ENCODE data around the gene WDR5B.

The WDR5B gene

GRCh38 chr3:122427857-122428471 lies 12.1 kb upstream of the WDR5B start:
- no peak overlapping the region for H3K4me3 ChIP-seq (replicated peaks in 1 of 2; ENCODE audit: low read depth in 2 of 2, low read length in 2 of 2)
- TF ChIP-seq CTCF (IDR thresholded peaks at IDR 0.05; ENCODE audit: low read depth, low read length) = no peak
- peak in 1 of 2 donors; percentile 11 for DNase-seq (ENCODE audit: low read depth in 2 of 2)

GRCh38 chr3:122421836-122422235 lies 6.0 kb upstream of the WDR5B start:
- TF ChIP-seq CTCF (IDR thresholded peaks at IDR 0.05; ENCODE audit: low read depth, low read length) = no peak
- no peak overlapping the region for H3K4me3 ChIP-seq (replicated peaks in 1 of 2; ENCODE audit: low read depth in 2 of 2, low read length in 2 of 2)
- no peak for DNase-seq (ENCODE audit: low read depth in 2 of 2)

DNA sequence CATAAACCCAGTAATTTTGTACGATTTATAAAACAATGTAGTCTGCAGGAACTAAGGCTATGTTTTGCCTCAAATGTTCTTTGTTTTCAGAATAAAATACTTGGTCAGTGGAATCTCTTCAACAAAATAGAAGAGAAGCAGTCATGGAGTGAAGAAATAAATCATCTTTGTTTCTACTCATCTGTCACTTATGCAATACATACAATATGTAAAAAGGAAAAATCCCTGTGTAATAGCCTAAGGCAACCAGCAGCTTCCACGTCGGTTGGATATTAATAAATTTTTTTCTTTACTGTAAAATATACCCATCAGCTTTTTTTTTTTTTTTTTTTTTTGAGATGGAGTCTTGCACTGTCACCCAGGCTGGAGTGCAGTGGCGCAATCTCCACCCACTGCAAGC lies 5.2 kb upstream of the WDR5B start:
- DNase-seq (ENCODE audit: low read depth in 2 of 2) = no peak
- no peak overlapping the region for H3K4me3 ChIP-seq (replicated peaks in 1 of 2; ENCODE audit: low read depth in 2 of 2, low read length in 2 of 2)
- no peak for TF ChIP-seq CTCF (IDR thresholded peaks at IDR 0.05; ENCODE audit: low read depth, low read length)

DNA sequence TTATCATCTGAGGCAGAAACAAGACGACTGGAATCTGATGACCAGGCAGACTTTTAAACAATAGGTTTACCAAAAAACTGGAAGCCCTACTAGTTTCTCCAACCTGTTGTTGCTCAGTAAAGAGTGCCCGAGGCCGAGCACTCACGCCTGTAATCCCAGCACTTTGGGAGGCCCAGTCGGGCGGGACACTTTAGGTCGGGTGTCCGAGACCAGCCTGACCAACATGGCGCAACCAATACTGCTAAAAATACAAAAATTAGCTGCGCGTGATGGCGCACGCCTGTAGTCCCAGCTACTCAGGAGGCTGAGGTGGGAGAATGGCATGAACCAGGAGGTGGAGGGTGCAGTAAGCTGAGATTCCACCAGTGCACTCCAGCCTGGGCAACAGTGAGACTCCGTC lies 1.1 kb upstream of the WDR5B start:
- DNase-seq (ENCODE audit: low read depth in 2 of 2) = no peak
- peak overlapping the region; percentile 84 to 85 for H3K4me3 ChIP-seq (replicated peaks in 1 of 2; ENCODE audit: low read depth in 2 of 2, low read length in 2 of 2)
- TF ChIP-seq CTCF (IDR thresholded peaks at IDR 0.05; ENCODE audit: low read depth, low read length) = no peak

DNA sequence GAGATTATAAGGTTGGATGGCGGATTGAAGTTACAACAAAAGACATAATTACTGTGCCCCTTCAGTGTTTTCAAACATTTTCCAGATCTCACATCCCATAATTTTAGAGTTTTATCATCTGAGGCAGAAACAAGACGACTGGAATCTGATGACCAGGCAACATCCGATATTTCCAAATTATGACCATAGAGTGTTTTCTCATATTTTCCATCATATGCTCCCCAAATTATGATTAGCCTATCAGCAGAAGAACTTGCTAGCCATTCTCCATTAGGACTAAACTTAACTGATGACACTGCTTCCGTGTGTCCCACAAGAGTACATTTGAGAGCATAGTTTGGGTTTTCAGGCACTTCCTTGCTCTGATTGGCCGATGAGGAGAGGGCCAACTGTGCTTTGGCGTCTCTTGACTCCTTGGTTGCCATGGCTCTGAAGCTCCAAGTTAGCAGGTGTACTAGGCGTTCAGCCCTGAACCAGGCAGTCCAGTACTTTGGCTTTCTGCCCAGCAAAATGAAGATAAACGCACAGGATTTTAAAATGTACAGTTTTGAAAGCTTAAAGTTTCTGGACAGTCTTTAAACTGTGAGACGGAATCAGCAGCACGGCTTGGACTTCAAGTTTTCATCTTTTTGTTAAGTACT lies 638 bp downstream of the WDR5B start:
- DNase-seq (ENCODE audit: low read depth in 2 of 2) = peak; percentile 40 to 51
- no peak for TF ChIP-seq CTCF (IDR thresholded peaks at IDR 0.05; ENCODE audit: low read depth, low read length)
- peak overlapping the region; percentile 84 to 85 for H3K4me3 ChIP-seq (replicated peaks in 1 of 2; ENCODE audit: low read depth in 2 of 2, low read length in 2 of 2)

- no peak for TF ChIP-seq CTCF (IDR thresholded peaks at IDR 0.05; ENCODE audit: low read depth, low read length)
- no peak overlapping the region for H3K4me3 ChIP-seq (replicated peaks in 1 of 2; ENCODE audit: low read depth in 2 of 2, low read length in 2 of 2)
- DNase-seq (ENCODE audit: low read depth in 2 of 2) = no peak
Observed at GRCh38 chr3:122414391-122414790, 1.5 kb downstream of the WDR5B start.
